OCI-LY7 (cell line): Measurements from ENCODE around the gene BRMS1. TPM values are rescaled to one million over a fixed set of nuclear protein-coding genes. Genes with fewer than 3 reads are reported as not detected.

Source experiments
- BruUV-seq: library from RNA; stranded (reverse); fragments of 400-500 nt; replicated peaks from 2 replicates; lab custom pipeline; 2021; lab: Mats Ljungman, UMichigan
- CTCF ChIA-PET: fragments of 300-600 bp; sonication (Branson Sonifier 250); formaldehyde crosslinking; loops from one replicate; lab custom pipeline; 2022; ENCODE audit warnings: antibody characterized with exemption; ENCODE audit not compliant: unreplicated experiment; lab: Charles Lee
- POLR2A ChIA-PET: fragments of 300-600 bp; sonication (Branson Sonifier 250); formaldehyde crosslinking; loops from one replicate; lab custom pipeline; 2022; ENCODE audit warnings: antibody characterized with exemption; lab: Charles Lee
- DNase-seq: peaks from one replicate; pipeline ENCODE4 v3.0.0-alpha.2; 2015; ENCODE audit warnings: low spot score
- H2AFZ ChIP-seq: fragments of 200-600 bp; sonication (generic), shearing (Covaris generic); 2 replicates; pipeline ENCODE4 v1.6.1; 2014; ENCODE audit warnings: mild to moderate bottlenecking, antibody characterized with exemption, low read length, moderate library complexity
- H3K27ac ChIP-seq: fragments of 200-600 bp; sonication (generic); 2 replicates; pipeline ENCODE4 v1.5.1; 2014; ENCODE audit warnings: mixed run types, low read depth, mild to moderate bottlenecking, moderate library complexity, low read length, inconsistent platforms; ENCODE audit not compliant: poor library complexity, severe bottlenecking
- H3K36me3 ChIP-seq: fragments of 200-600 bp; sonication (generic); 2 replicates; pipeline ENCODE4 v1.6.1; 2014; ENCODE audit warnings: mild to moderate bottlenecking, antibody characterized with exemption, low read length, moderate library complexity, mixed read lengths; ENCODE audit not compliant: insufficient read depth
- H3K4me1 ChIP-seq: fragments of 200-600 bp; sonication (generic); 2 replicates; pipeline ENCODE4 v1.5.1; 2014; ENCODE audit warnings: mild to moderate bottlenecking, low read length; ENCODE audit not compliant: insufficient read depth, poor library complexity, severe bottlenecking
- H3K4me2 ChIP-seq: fragments of 200-600 bp; sonication (generic); 2 replicates; pipeline ENCODE4 v1.6.1; 2014; ENCODE audit warnings: mild to moderate bottlenecking, low read length
- H3K4me3 ChIP-seq: fragments of 200-600 bp; sonication (generic); 2 replicates; pipeline ENCODE4 v1.5.1; 2014; ENCODE audit warnings: mild to moderate bottlenecking, low read depth, low read length; ENCODE audit not compliant: poor library complexity, severe bottlenecking
- H3K79me2 ChIP-seq: fragments of 200-600 bp; sonication (generic); 2 replicates; pipeline ENCODE4 v1.6.1; 2016; ENCODE audit warnings: low read depth, mild to moderate bottlenecking, low read length, moderate library complexity, mixed read lengths; ENCODE audit not compliant: insufficient read depth
- H3K9me2 ChIP-seq: fragments of 200-600 bp; sonication (generic); 2 replicates; pipeline ENCODE4 v1.6.1; 2016; ENCODE audit warnings: mild to moderate bottlenecking, low read length, mixed read lengths; ENCODE audit not compliant: insufficient read depth
- H3K9me3 ChIP-seq: fragments of 200-600 bp; sonication (generic); 2 replicates; pipeline ENCODE4 v1.6.1; 2014; ENCODE audit warnings: mild to moderate bottlenecking, mixed run types, low read length, mixed read lengths
- H4K20me1 ChIP-seq: fragments of 200-600 bp; sonication (generic); 2 replicates; pipeline ENCODE4 v1.6.1; 2014; ENCODE audit warnings: mild to moderate bottlenecking, antibody characterized with exemption, low read length, moderate library complexity, mixed read lengths; ENCODE audit not compliant: insufficient read depth
- CTCF ChIP-seq: fragments of 200-600 bp; sonication (generic); conservative IDR thresholded peaks from 2 replicates; pipeline ENCODE4 v1.5.1; 2014; ENCODE audit warnings: mild to moderate bottlenecking, antibody characterized with exemption, low read length, moderate library complexity, mixed read lengths
- EZH2phosphoT487 ChIP-seq: fragments of 200-600 bp; sonication (generic); IDR thresholded peaks from 2 replicates; pipeline ENCODE4 v1.6.1; 2018; ENCODE audit warnings: low read depth, borderline replicate concordance, mild to moderate bottlenecking, mixed run types, antibody characterized with exemption, low read length, moderate library complexity, mixed read lengths
- intact Hi-C: fragments of 100-400 bp; cut with micrococcal nuclease; formaldehyde crosslinking; loops from one replicate; pipeline ENCODE4 v1.10.0; 2022; ENCODE audit not compliant: unreplicated experiment
- total RNA-seq, 2 experiments: library from RNA; depleted of rRNA in 1 of 2; stranded (reverse); fragments of >200 nt in 1 of 2; shearing (Covaris generic) in 1 of 2; gene quantifications; 2 replicates each; pipeline ENCODE4 v1.2.3, GENCODE V29; 2014 to 2022

Gene BRMS1
- total RNA-seq, 2 experiments from 2014 or later = 43.1 to 43.8 TPM

- TF ChIP-seq EZH2phosphoT487 = no peak
- no peak for TF ChIP-seq CTCF
Observed at GRCh38 chr11:66362481-66363147, 17.7 kb upstream of the BRMS1 start.

GRCh38 chr11:66361502-66361941, 16.6 kb upstream of the BRMS1 start:
- no peak for DNase-seq
- no peaks in the 10 kb centered on the region for H3K4me1 ChIP-seq
- POLR2A ChIA-PET = no interaction called here
- CTCF ChIA-PET = no interaction called here
- no peak for TF ChIP-seq EZH2phosphoT487
- no peak for TF ChIP-seq CTCF
- peaks cover 56% of the 10 kb centered on the region for H3K36me3 ChIP-seq
- H3K27ac ChIP-seq = no peak overlapping the region
- intact Hi-C loops = no loop called here
- no peak overlapping the region for H3K4me3 ChIP-seq
- BruUV-seq = no TSS peak
- no peaks in the 10 kb centered on the region for H3K9me2 ChIP-seq
- no peaks in the 10 kb centered on the region for H4K20me1 ChIP-seq
- no peaks in the 10 kb centered on the region for H3K79me2 ChIP-seq
- H3K4me2 ChIP-seq = no peak overlapping the region
- no peaks in the 10 kb centered on the region for H3K9me3 ChIP-seq
- H2AFZ ChIP-seq = no peak overlapping the region

More at GRCh38 chr11:66362481-66363147, 17.7 kb upstream of the BRMS1 start:
- Histone ChIP-seq H3K27ac (no peak overlapping the region), H2AFZ (no peak overlapping the region), H3K79me2 (no peaks in the 10 kb centered on the region), H3K4me1 (no peaks in the 10 kb centered on the region), H3K9me2 (no peaks in the 10 kb centered on the region), H3K4me3 (no peak overlapping the region), H4K20me1 (no peaks in the 10 kb centered on the region), H3K4me2 (no peak overlapping the region), H3K36me3 (peaks cover 67% of the 10 kb centered on the region), H3K9me3 (no peaks in the 10 kb centered on the region)
- intact Hi-C loops = no loop called here
- ChIA-PET POLR2A (no interaction called here), CTCF (interaction anchor here (0.5 kb wide), 1 partner anchor 915 kb away, joined by 3 read pairs; no protein-coding TSS in a partner anchor)
- DNase-seq = no peak
- no TSS peak for BruUV-seq

GRCh38 chr11:66360406-66361073, 15.6 kb upstream of the BRMS1 start:
- ChIA-PET CTCF (no interaction called here), POLR2A (interaction anchor here (0.6 kb wide), 1 partner anchor 13 kb away, joined by 3 read pairs; no protein-coding TSS in a partner anchor)
- no TSS peak for BruUV-seq
- no peak for TF ChIP-seq EZH2phosphoT487
- intact Hi-C loops = no loop called here
- Histone ChIP-seq H3K4me2 (no peak overlapping the region), H3K4me3 (no peak overlapping the region), H3K9me2 (no peaks in the 10 kb centered on the region), H3K79me2 (no peaks in the 10 kb centered on the region), H3K9me3 (no peaks in the 10 kb centered on the region), H3K27ac (no peak overlapping the region), H2AFZ (no peak overlapping the region), H3K4me1 (no peaks in the 10 kb centered on the region), H4K20me1 (no peaks in the 10 kb centered on the region), H3K36me3 (peaks cover 48% of the 10 kb centered on the region)
- DNase-seq = no peak
